GM13977 (cell line): ENCODE results near the gene NCR3LG1.

Source experiments
- DNase-seq: peaks from one replicate; pipeline ENCODE4 v3.0.0; 2012; ENCODE audit warnings: low spot score
- CTCF ChIP-seq: IDR thresholded peaks from 2 replicates; pipeline ENCODE4 v1.5.1; 2012; ENCODE audit warnings: mild to moderate bottlenecking, control low read depth; ENCODE audit not compliant: insufficient read depth; ENCODE audit errors: extremely low read depth, missing control alignments
- in situ Hi-C: fragments of 300-500 bp; cut with MboI; formaldehyde crosslinking; loops from one replicate; pipeline ENCODE4 v1.12.0; 2022; ENCODE audit warnings: low sequenced_read_pairs, low pct_unique_long_range_greater_than_20kb, mixed read lengths, inconsistent platforms; ENCODE audit not compliant: unreplicated experiment

The NCR3LG1 gene

GRCh38 chr11:17413414-17414316 is 62.1 kb downstream of the NCR3LG1 start:
- DNase-seq = no peak
- in situ Hi-C loops = no loop called here
- TF ChIP-seq CTCF = no peak

- in situ Hi-C loops = no loop called here
These were observed 62.7 kb downstream of the NCR3LG1 start for GRCh38 chr11:17414317-17414737.

GRCh38 chr11:17414992-17415391 is 63.4 kb downstream of the NCR3LG1 start:
- in situ Hi-C loops = no loop called here
- no peak for DNase-seq
- TF ChIP-seq CTCF = no peak

More at GRCh38 chr11:17414317-17414737, 62.7 kb downstream of the NCR3LG1 start:
- DNase-seq = no peak
- no peak for TF ChIP-seq CTCF

GRCh38 chr11:17415523-17416104 is 64.0 kb downstream of the NCR3LG1 start:
- no peak for TF ChIP-seq CTCF
- DNase-seq = no peak
- in situ Hi-C loops = no loop called here

GRCh38 chr11:17416492-17416891 is 64.9 kb downstream of the NCR3LG1 start:
- in situ Hi-C loops = no loop called here
- no peak for TF ChIP-seq CTCF
- DNase-seq = no peak

GRCh38 chr11:17418444-17419081 is 67.0 kb downstream of the NCR3LG1 start:
- no peak for DNase-seq
- no peak for TF ChIP-seq CTCF
- in situ Hi-C loops = no loop called here
